Motor neuron (in vitro differentiated cells): ENCODE data around the gene RALB. TPM values are rescaled to one million over a fixed set of nuclear protein-coding genes. Genes with fewer than 3 reads are reported as not detected.

ENCODE experiments used
- ATAC-seq, 8 experiments: fragments of 200-7000 bp; cut with Tn5 transposase; replicated peaks in 6 of 8; 2 replicates each; pipeline ENCODE4 v1.8.0; 2021; ENCODE audit warnings: mild to moderate bottlenecking in 8 of 8, moderate library complexity in 8 of 8
- H3K27ac ChIP-seq, 2 donors: fragments of 250-450 bp; sonication (Bioruptor Pico); 2 replicates each; pipeline ENCODE4 v1.9.0; 2021; ENCODE audit warnings: antibody characterized with exemption in 2 of 2, mild to moderate bottlenecking in 2 of 2, moderate library complexity in 1 of 2
- H3K4me1 ChIP-seq, 2 donors: fragments of 250-450 bp; sonication (Bioruptor Pico); replicated peaks in 1 of 2; 2 replicates each; pipeline ENCODE4 v1.6.1; 2021; ENCODE audit warnings: antibody characterized with exemption in 2 of 2, mild to moderate bottlenecking in 2 of 2, moderate library complexity in 1 of 2
- H3K4me3 ChIP-seq, 5 donors: fragments of 250-450 bp; sonication (Bioruptor Pico); 2 replicates each; pipeline ENCODE4 v1.9.0; 2021; ENCODE audit warnings: antibody characterized with exemption in 5 of 5, mild to moderate bottlenecking in 5 of 5, moderate library complexity in 4 of 5
- WGBS, 10 experiments: fragments of 450-650 bp; shearing (Covaris generic); methylation state at CpG; one replicate each; pipeline ENCODE4 v1.0.0; 2022; 5-methylcytosine and 5-hydroxymethylcytosine counted together
- in situ Hi-C, 9 experiments: fragments of 400-800 bp; cut with MboI; loops; one replicate each; pipeline ENCODE4 v1.15.0; 2021; ENCODE audit warnings: low sequenced_read_pairs in 9 of 9, low pct_unique_long_range_greater_than_20kb in 2 of 9; ENCODE audit not compliant: unreplicated experiment in 9 of 9
- total RNA-seq, 8 experiments: library from RNA; unstranded; fragments of 300-600 nt; gene quantifications; 2 replicates each; pipeline versions ENCODE4 v1.2.3 to v1.2.4, GENCODE V29; 2022

RALB gene
- total RNA-seq, 8 experiments from 2014 or later = 15.2 to 30.7 (median 22.7) TPM

- no peak for ATAC-seq
- H3K4me1 ChIP-seq = peaks cover 3 to 6% of the 10 kb centered on the region in 2 donors
- H3K4me3 ChIP-seq = no peak overlapping the region
- 13 to 57% (median 29%) methylated on average over 1 to 5 of the region's 7 CpGs; no CpG with 5 or more reads in 4 of the 10 experiments for WGBS, 10 experiments
- H3K27ac ChIP-seq = no peak overlapping the region
- in situ Hi-C loops = loop anchor here (10.0 to 25.0 kb wide), 4 partner anchors 170 to 745 kb away; no protein-coding TSS in a partner anchor
Measured at GRCh38 chr2:120342446-120342845, 89.8 kb downstream of the RALB start.

- Histone ChIP-seq H3K4me1 (peaks cover 6 to 9% of the 10 kb centered on the region in 2 donors), H3K27ac (no peak overlapping the region), H3K4me3 (no peak overlapping the region)
- peak in 5 of 8 experiments; percentile 0 to 22 (median 1) for ATAC-seq
- 0 to 64% (median 20%) methylated on average over 1 to 4 of the region's 5 CpGs; no CpG with 5 or more reads in 5 of the 10 experiments for WGBS, 10 experiments
- in situ Hi-C loops = loop anchor here (10.0 to 25.0 kb wide), 4 partner anchors 169 to 744 kb away; no protein-coding TSS in a partner anchor
Measured at GRCh38 chr2:120343100-120343432, 90.4 kb downstream of the RALB start.

GRCh38 chr2:120343433-120344105, 90.9 kb downstream of the RALB start:
- H3K27ac ChIP-seq = no peak overlapping the region
- H3K4me1 ChIP-seq = peaks cover 6 to 14% of the 10 kb centered on the region in 2 donors
- ATAC-seq = peak; percentile 52 to 84 (median 63)
- peak overlapping the region in 1 of 5 donors; percentile 10 for H3K4me3 ChIP-seq
- in situ Hi-C loops = loop anchor here (10.0 to 25.0 kb wide), 4 partner anchors 169 to 744 kb away; no protein-coding TSS in a partner anchor
- 0 to 5% (median 0%) methylated on average over 1 to 10 of the region's 43 CpGs; no CpG with 5 or more reads in 5 of the 10 experiments for WGBS, 10 experiments

Other genes with a start within 250 kb of the RALB start
- 10 to 100 TPM in 7 of 8 experiments, 1 to 10 TPM in 1; 3.0 to 40.7 (median 18.1) TPM for gene EPB41L5, start 239.8 kb upstream of the RALB start, total RNA-seq
- gene TMEM185B, start 29.5 kb upstream of the RALB start, total RNA-seq = 10 to 100 TPM in 5 of 8 experiments, 1 to 10 TPM in 3; 7.4 to 24.6 (median 11.2) TPM
- gene INHBB, start 93.3 kb downstream of the RALB start, total RNA-seq = 10 to 100 TPM in 1 of 8 experiments, 1 to 10 TPM in 3, under 1 TPM in 4; 0.09 to 14.4 (median 1.5) TPM